Fibroblast of lung (primary cell): ENCODE measurements around the gene DDX47.

Source experiments
- EZH2 ChIP-seq: IDR thresholded peaks from 2 replicates; pipeline ENCODE4 v1.5.1; 2012; ENCODE audit warnings: low read length, control low read depth, mild to moderate bottlenecking; ENCODE audit errors: missing control alignments
- TF ChIP-seq, protein P1 (sequence below), 2 donors: IDR thresholded peaks in 1 of 2; conservative IDR thresholded peaks in 1 of 2; 1 replicate in 1 of 2; 2 replicates in 1 of 2; pipeline ENCODE4 v1.5.1; 2011 to 2012; ENCODE audit warnings: low read length in 2 of 2, control low read depth in 1 of 2, inconsistent platforms in 1 of 2, low read depth in 1 of 2, mild to moderate bottlenecking in 1 of 2

DNA sequence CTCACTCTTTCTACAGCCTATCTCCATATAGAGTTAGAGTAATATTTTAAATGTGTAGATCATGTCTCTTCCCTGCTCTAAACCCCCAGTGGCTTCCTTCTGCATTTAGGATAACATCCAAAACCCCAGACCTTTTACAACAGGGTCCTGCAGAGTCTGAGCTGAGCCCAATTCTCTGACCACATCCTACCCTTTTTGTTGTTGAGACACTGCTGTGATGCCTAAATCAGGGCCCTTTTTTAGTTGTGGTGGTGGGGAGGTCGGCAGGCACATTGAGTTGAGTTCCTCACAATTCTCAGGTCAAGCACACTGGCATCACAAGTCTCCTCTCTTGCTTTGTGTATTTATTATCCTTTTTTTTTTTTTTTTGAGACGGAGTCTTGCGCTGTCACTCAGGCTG is 1.8 kb upstream of the DDX47 start:
- TF ChIP-seq, protein P1, sequence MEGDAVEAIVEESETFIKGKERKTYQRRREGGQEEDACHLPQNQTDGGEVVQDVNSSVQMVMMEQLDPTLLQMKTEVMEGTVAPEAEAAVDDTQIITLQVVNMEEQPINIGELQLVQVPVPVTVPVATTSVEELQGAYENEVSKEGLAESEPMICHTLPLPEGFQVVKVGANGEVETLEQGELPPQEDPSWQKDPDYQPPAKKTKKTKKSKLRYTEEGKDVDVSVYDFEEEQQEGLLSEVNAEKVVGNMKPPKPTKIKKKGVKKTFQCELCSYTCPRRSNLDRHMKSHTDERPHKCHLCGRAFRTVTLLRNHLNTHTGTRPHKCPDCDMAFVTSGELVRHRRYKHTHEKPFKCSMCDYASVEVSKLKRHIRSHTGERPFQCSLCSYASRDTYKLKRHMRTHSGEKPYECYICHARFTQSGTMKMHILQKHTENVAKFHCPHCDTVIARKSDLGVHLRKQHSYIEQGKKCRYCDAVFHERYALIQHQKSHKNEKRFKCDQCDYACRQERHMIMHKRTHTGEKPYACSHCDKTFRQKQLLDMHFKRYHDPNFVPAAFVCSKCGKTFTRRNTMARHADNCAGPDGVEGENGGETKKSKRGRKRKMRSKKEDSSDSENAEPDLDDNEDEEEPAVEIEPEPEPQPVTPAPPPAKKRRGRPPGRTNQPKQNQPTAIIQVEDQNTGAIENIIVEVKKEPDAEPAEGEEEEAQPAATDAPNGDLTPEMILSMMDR (conservative IDR thresholded peaks at IDR 0.05 in 1 of 2, IDR thresholded peaks at IDR 0.05 in 1 of 2; ENCODE audit: low read depth in 1 of 2, low read length in 2 of 2): no peak
- no peak for TF ChIP-seq EZH2
